ENCODE results near the gene C6orf141.

Gene C6orf141

GRCh38 chr6:49539102-49539501 is 11.4 kb upstream of the C6orf141 start:
- no peak for DNase-seq (ENCODE audit: low read depth in 2 of 2, low spot score in 1 of 2)

GRCh38 chr6:49540614-49541013 is 9.9 kb upstream of the C6orf141 start:
- DNase-seq (ENCODE audit: low read depth in 2 of 2, low spot score in 1 of 2), result no peak

- no peak for DNase-seq (ENCODE audit: low read depth in 2 of 2, low spot score in 1 of 2)
Observed at GRCh38 chr6:49541210-49541724, 9.2 kb upstream of the C6orf141 start.

GRCh38 chr6:49541936-49542335 is 8.5 kb upstream of the C6orf141 start:
- no peak for DNase-seq (ENCODE audit: low read depth in 2 of 2, low spot score in 1 of 2)

- DNase-seq (ENCODE audit: low read depth in 2 of 2, low spot score in 1 of 2), result no peak
Observed at GRCh38 chr6:49543087-49543858, 7.2 kb upstream of the C6orf141 start.

- no peak for DNase-seq (ENCODE audit: low read depth in 2 of 2, low spot score in 1 of 2)
Observed at GRCh38 chr6:49546331-49546730, 4.1 kb upstream of the C6orf141 start.

GRCh38 chr6:49548613-49549304 is 1.7 kb upstream of the C6orf141 start:
- DNase-seq (ENCODE audit: low read depth in 2 of 2, low spot score in 1 of 2), result no peak

GRCh38 chr6:49549691-49550491 is 577 bp upstream of the C6orf141 start:
- no peak for DNase-seq (ENCODE audit: low read depth in 2 of 2, low spot score in 1 of 2)

GRCh38 chr6:49551078-49551865 is 804 bp downstream of the C6orf141 start:
- DNase-seq (ENCODE audit: low read depth in 2 of 2, low spot score in 1 of 2), result no peak

- DNase-seq (ENCODE audit: low read depth in 2 of 2, low spot score in 1 of 2), result no peak
Observed at GRCh38 chr6:49551866-49552129, 1.3 kb downstream of the C6orf141 start.

GRCh38 chr6:49552596-49552995 is 2.1 kb downstream of the C6orf141 start:
- DNase-seq (ENCODE audit: low read depth in 2 of 2, low spot score in 1 of 2), result no peak

GRCh38 chr6:49553384-49553783 is 2.9 kb downstream of the C6orf141 start:
- DNase-seq (ENCODE audit: low read depth in 2 of 2, low spot score in 1 of 2), result no peak

GRCh38 chr6:49555951-49556350 is 5.5 kb downstream of the C6orf141 start:
- DNase-seq (ENCODE audit: low read depth in 2 of 2, low spot score in 1 of 2), result no peak

- DNase-seq (ENCODE audit: low read depth in 2 of 2, low spot score in 1 of 2), result no peak
Observed at GRCh38 chr6:49556429-49556837, 6.0 kb downstream of the C6orf141 start.

GRCh38 chr6:49557177-49557576 is 6.7 kb downstream of the C6orf141 start:
- DNase-seq (ENCODE audit: low read depth in 2 of 2, low spot score in 1 of 2), result no peak

GRCh38 chr6:49558238-49558637 is 7.8 kb downstream of the C6orf141 start:
- DNase-seq (ENCODE audit: low read depth in 2 of 2, low spot score in 1 of 2), result no peak

- DNase-seq (ENCODE audit: low read depth in 2 of 2, low spot score in 1 of 2), result no peak
Observed at GRCh38 chr6:49563006-49563886, 12.8 kb downstream of the C6orf141 start.

GRCh38 chr6:49564552-49564951 is 14.1 kb downstream of the C6orf141 start:
- no peak for DNase-seq (ENCODE audit: low read depth in 2 of 2, low spot score in 1 of 2)

GRCh38 chr6:49565261-49565660 is 14.8 kb downstream of the C6orf141 start:
- DNase-seq (ENCODE audit: low read depth in 2 of 2, low spot score in 1 of 2), result no peak

GRCh38 chr6:49565855-49566254 is 15.4 kb downstream of the C6orf141 start:
- no peak for DNase-seq (ENCODE audit: low read depth in 2 of 2, low spot score in 1 of 2)

All from stimulated activated CD8-positive, alpha-beta memory T cell treated with anti-CD3 and anti-CD28 coated beads, Interleukin-4, amount 100 ng/mL, for 1 hour (primary cell).